HG03025 (cell line): ENCODE measurements around the gene RUFY1.

Experiments
- ATAC-seq: cut with Tn5 transposase; IDR thresholded peaks from one replicate; pipeline ENCODE4 v1.9.1; 2021; ENCODE audit warnings: mild to moderate bottlenecking, moderate library complexity; ENCODE audit not compliant: unreplicated experiment, low FRiP score

The RUFY1 gene

GRCh38 chr5:179601871-179602625 is 51.7 kb downstream of the RUFY1 start:
- no peak for ATAC-seq

DNA sequence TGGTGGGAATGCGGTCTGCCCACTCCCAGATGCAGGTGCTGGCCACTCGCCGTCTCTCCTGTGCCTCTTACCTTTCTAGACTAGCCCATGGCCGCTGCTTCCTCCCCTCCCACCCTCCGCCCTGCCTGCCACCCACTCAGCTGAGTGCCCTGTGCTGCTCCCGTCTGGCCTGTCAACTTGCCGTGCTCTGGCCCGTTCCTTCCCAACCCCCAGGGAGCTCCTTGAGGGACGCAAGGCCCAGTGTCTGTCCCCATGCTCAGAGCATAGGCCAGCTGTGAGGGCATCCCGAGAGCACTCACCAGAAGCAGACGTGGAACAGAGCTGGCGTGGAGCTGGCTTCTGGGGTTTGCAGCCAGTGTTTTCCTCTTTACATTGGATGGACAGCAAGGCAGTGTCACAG is 53.0 kb downstream of the RUFY1 start:
- ATAC-seq: no peak

DNA sequence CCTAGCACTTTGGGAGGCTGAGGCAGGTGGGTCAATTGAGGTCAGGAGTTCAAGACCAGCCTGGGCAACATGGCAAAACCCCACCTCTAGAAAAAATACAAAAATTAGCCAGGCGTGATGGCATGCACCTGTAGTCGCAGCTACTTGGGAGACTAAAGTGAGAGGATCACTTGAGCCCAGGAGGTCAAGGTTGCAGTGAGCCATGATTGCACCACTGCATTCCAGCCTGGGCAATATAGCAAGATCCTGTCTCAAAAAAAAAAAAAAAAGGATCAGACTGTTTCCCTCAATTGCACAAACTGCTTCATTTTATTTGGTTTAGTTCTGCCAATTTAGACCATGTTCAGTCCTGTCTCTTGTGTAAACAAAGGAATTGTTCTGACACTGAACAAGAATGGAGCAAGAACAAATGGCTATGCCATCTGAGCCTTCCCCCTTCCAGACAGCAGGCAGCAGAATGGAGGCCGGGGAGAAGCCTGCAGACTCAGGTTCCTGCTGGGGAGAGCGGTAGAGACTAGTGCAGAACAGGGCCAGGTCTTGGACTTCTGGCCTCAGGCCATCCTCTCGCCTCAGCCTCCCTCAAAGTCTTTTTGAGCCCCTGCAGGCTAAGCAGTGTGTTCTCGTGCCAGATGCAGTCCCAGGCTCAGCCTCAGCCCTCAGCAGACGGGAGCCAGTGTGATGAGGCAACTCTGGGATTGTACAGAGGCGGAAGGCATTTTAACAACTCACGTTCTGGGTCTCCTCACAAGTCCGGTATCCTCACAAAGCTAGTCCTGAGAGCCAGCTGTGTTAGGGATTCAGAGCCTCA is 54.9 kb downstream of the RUFY1 start:
- ATAC-seq: no peak

DNA sequence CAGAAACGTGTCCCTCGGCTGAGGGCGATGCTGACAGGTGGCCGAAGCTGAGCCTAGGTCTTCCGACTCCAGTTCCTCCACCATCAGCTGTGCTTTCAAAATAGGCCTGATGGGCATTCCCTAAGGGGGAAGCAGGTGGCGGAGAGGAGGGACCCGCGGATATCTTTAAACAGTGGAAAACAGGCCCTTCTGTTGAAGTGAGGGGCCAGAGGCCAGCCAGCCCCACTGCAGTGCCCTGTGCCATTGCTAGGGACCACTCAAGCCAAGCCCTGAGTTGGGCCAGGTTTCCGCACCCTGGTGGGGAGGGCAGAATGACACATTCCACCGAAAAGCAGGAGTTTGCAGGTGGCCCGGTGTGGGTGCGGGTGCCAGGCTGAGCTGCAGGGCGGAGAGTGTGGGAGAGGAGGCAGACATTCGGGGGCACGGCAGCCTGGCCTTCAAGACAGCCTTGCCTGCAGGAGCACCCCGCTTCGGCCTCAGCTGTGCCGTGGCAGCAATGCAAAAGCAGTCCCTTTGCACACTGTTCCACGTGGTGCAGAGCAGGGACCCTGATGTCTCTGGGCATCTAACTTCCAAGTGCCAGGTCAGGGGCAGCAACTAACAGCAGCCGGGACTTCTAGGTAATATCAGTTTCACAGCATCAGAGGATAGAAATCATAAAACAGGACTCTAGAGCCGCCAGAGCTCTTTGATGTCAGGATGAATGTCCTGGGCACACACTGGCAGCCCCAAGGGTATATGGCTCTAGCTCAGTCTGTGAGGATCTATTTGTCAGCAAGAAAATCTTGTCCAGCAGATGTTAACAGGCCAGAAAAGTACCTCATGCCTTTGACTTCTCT is 55.9 kb downstream of the RUFY1 start:
- ATAC-seq: no peak

DNA sequence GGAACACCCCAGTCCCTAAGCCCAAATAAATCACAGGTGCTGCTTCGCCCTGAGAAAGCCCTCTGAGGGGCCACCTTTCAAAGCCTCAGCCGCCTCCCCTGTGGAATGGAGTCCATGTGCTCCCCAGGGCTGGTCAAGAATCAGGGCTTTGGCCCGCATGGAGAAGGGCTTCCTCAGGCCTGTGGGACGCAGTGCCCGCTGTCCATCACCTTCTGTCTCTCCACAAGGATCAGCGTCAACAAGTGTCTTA is 56.5 kb downstream of the RUFY1 start:
- ATAC-seq: no peak

- ATAC-seq: no peak
Observed at GRCh38 chr5:179607160-179607931, 57.0 kb downstream of the RUFY1 start.

GRCh38 chr5:179608131-179608581 is 57.8 kb downstream of the RUFY1 start:
- no peak for ATAC-seq

GRCh38 chr5:179609834-179610108 is 59.4 kb downstream of the RUFY1 start:
- ATAC-seq: no peak

GRCh38 chr5:179610109-179610902 is 60.0 kb downstream of the RUFY1 start:
- ATAC-seq: no peak

GRCh38 chr5:179610903-179611265 is 60.5 kb downstream of the RUFY1 start:
- no peak for ATAC-seq

DNA sequence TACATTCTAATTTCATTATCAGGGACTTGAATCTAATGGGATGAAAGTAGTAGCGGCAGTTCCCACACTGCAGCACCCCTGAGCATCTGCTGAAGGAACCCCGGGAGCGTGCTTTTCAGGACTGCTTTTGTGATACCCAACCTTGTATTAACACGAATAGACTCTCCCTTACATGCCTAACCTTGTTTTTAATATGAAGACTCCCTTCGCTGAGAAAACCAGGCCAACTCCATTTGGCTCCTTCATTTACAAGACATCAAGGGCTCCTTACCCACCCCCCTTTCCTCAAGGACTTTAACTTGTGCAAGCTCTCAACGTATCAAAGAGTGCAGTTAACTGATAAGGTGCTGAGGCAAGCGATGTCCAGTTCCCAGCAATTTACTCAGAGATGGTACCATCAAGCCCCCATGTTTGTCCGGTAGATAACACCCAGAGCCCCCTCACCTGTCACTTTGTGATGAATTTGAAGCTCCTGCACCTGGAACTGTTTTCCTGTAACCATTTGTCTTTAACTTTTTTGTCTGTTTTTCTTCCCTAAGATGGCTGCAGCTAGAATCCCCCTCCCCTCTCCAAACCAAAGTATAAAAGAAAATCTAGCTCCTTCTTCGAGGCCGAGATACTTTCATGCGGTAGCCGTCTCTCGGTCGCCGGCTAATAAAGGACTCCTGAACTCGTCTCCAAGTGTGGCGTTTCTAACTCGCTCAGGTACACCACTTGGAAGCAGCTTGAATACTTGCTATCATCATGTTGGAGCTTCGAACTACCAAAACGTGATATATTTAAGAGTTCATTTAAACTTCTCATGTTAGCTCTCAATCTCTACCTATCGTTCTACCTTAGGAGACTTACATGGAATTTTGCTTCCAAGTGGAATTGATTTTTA is 62.5 kb downstream of the RUFY1 start:
- no peak for ATAC-seq

DNA sequence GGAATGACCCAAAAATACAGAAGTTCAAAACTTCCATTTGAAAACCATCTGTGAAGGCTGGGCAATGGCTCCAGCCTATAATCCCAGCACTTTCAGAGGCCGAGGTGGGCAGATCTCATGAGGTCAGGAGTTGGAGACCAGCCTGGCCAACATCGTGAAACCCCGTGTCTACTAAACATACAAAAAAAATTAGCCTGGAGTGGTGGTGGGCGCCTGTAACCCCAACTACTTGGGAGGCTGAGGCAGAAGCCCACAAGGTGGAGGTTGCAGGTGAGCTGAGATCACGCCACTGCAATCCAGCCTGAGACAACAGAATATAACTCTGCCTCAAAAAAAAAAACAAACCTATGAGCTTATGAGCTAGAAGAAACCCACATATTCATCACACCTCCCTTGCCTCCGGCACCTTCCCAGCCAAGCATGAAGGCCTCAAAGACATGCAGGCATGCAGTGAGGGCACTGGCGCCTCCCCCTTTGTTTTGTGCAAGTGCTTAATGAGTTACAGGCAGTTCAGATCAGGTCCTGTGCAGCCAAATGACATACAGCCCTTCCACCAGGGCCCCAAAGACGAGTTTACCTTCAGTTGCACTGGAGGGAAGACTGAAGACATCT is 63.2 kb downstream of the RUFY1 start:
- no peak for ATAC-seq

GRCh38 chr5:179614745-179615144 is 64.4 kb downstream of the RUFY1 start:
- no peak for ATAC-seq

GRCh38 chr5:179615203-179615602 is 64.8 kb downstream of the RUFY1 start:
- ATAC-seq: no peak

GRCh38 chr5:179616002-179616594 is 65.7 kb downstream of the RUFY1 start:
- no peak for ATAC-seq

GRCh38 chr5:179617930-179618329 is 67.6 kb downstream of the RUFY1 start:
- ATAC-seq: no peak

DNA sequence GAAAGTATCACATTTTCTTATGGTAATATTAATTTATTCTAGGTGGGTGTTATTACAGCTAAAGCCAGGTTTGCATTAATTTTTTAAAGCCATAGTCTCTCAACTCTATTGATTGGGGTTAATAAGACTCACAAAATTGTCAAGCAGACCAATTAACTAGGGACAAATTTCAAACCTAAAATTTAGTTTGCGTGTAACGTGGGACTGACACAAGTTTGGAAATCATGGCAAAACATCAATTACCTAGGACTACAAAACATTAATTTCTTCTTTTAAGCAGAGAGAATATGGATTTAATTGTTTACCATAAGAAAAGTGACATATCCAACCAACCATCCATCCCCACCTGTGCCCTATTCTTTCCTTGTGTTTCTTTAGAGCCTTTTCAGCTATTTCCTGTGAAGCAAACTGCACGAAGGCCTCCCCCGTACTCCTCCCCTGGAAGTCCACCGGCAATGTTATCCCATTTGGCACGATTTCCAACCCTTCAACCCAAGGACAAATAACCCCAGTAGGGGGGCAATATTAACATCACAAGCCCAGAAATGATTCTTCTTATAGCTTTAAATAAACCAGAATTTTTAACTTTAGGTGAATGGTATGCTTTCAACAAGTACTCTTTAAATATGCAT is 68.7 kb downstream of the RUFY1 start:
- no peak for ATAC-seq

- no peak for ATAC-seq
Observed at GRCh38 chr5:179619776-179620175, 69.4 kb downstream of the RUFY1 start.
